Heart left ventricle (tissue), 16 donors: ENCODE results near the gene LRP5. TPM values are rescaled to one million over a fixed set of nuclear protein-coding genes. Genes with fewer than 3 reads are reported as not detected.

Experiments
- ATAC-seq, 4 donors: fragments of 200-7000 bp; cut with Tn5 transposase; one replicate each; pipeline ENCODE4 v1.9.1; 2020 to 2022; ENCODE audit warnings: moderate library complexity in 4 of 4, mild to moderate bottlenecking in 3 of 4, moderate number of reproducible peaks in 1 of 4
- DNase-seq, 5 donors: peaks; one replicate each; pipeline ENCODE4 v3.0.0-alpha.2; 2020
- H3K27ac ChIP-seq, 12 donors: fragments of 200-600 bp; sonication (generic) in 4 of 12; one replicate each; pipeline versions ENCODE4 v1.5.0 to v1.8.0; 2016 to 2022; ENCODE audit warnings: mild to moderate bottlenecking in 2 of 12
- H3K27me3 ChIP-seq, 9 donors: fragments of 200-600 bp; sonication (generic) in 2 of 9; one replicate each; pipeline versions ENCODE4 v1.5.1 to v1.8.0; 2016 to 2022; ENCODE audit warnings: mild to moderate bottlenecking in 3 of 9
- H3K36me3 ChIP-seq, 9 donors: fragments of 200-600 bp; sonication (generic) in 2 of 9; one replicate each; pipeline versions ENCODE4 v1.5.0 to v1.8.0; 2018 to 2022; ENCODE audit warnings: mild to moderate bottlenecking in 2 of 9
- H3K4me1 ChIP-seq, 12 donors: fragments of 200-600 bp; sonication (generic) in 4 of 12; one replicate each; pipeline versions ENCODE4 v1.5.0 to v1.8.0; 2016 to 2022; ENCODE audit warnings: mild to moderate bottlenecking in 3 of 12
- H3K4me3 ChIP-seq, 12 donors: fragments of 200-600 bp; sonication (generic) in 4 of 12; one replicate each; pipeline versions ENCODE4 v1.5.0 to v1.8.0; 2017 to 2022; ENCODE audit warnings: mild to moderate bottlenecking in 9 of 12, moderate library complexity in 4 of 12
- H3K9me3 ChIP-seq, 12 donors: fragments of 200-600 bp; sonication (generic) in 4 of 12; one replicate each; pipeline versions ENCODE4 v1.5.0 to v1.8.0; 2016 to 2022; ENCODE audit warnings: mild to moderate bottlenecking in 1 of 12
- POLR2A ChIP-seq, 2 donors: fragments of 450-650 bp; IDR thresholded peaks; one replicate each; pipeline ENCODE4 v1.6.1; 2017; ENCODE audit warnings: antibody characterized with exemption in 2 of 2, mild to moderate bottlenecking in 2 of 2, moderate library complexity in 2 of 2
- WGBS, 4 donors: extraction: QIAGEN DNeasy Blood & Tissue Kit in 2 of 4; methylation state at CpG; one replicate each; pipeline versions ENCODE4 v1.1.5 to v1.1.7; 2013 to 2018; 5-methylcytosine and 5-hydroxymethylcytosine counted together
- intact Hi-C, 10 donors: fragments of 100-400 bp; cut with DNase I; formaldehyde crosslinking; loops; one replicate each; pipeline versions ENCODE4 v1.11.1 to v1.14.2; 2022
- polyA plus RNA-seq, 2 donors: library from polyadenylated mRNA; stranded (reverse); fragments of 200-250 nt; gene quantifications; one replicate each; pipeline ENCODE4 v1.2.3, GENCODE V29; 2013
- total RNA-seq, 9 donors: library from RNA; depleted of rRNA in 2 of 9; stranded (reverse); fragments of >200 nt in 2 of 9; fragmentation: NEBNext Ultra II Directional in 3 of 9; extraction: Animal tissue kit (Norgen Biotek cat#: 25700) in 3 of 9; gene quantifications; one replicate each; pipeline versions ENCODE4 v1.1.0 to v1.2.4, GENCODE V29; 2016 to 2023
- TF ChIP-seq, protein P1 (sequence below), 12 donors: fragments of 200-600 bp; sonication (generic) in 4 of 12; IDR thresholded peaks; one replicate each; pipeline versions ENCODE4 v1.5.0 to v1.8.0; 2018 to 2022; ENCODE audit warnings: antibody characterized with exemption in 12 of 12, mild to moderate bottlenecking in 5 of 12
- donor health status: ischemic (EF 13 %, LVEDD 7.1; RV severe dilation, severe dysfunction).
- donor health status: healthy with polysubstance abuse.
- donor health status: DM: no; HTN: yes; CAD: no.
- donor health status: DM: no; HTN: no; CAD: no.
- donor health status: ischemic (EF 25% LVEDD 6.9; RV normal size, moderate dysfunction).
- donor health status: ischemic (EF 25% LVEDD 5.7; RV mildly dilated, moderate dysfunction).
- donor health status: healthy.
- donor health status: DM: yes; HTN: yes; CAD: no.
- donor health status: ischemic (EF 35%, LVEDD 5.7; RV mildly dilated, moderate dysfunction).
- donor health status: nonischemic (EF 11% LVEDD 7.7; RV severe dilation, severe dysfunction).
- donor health status: DM: yes; HTN: yes; CAD: no.
- donor health status: PGD.
- donor health status: ischemic (EF 29% LVEDD 5.4; RV normal size, mild dysfunction).
- donor health status: nonischemic (EF 23%, LVEDD 6.1; RV moderate dilation, normal function).

The LRP5 gene
- total and polyA plus RNA-seq, 11 donors, result 30.2 to 62.5 (median 39.8) TPM

DNA sequence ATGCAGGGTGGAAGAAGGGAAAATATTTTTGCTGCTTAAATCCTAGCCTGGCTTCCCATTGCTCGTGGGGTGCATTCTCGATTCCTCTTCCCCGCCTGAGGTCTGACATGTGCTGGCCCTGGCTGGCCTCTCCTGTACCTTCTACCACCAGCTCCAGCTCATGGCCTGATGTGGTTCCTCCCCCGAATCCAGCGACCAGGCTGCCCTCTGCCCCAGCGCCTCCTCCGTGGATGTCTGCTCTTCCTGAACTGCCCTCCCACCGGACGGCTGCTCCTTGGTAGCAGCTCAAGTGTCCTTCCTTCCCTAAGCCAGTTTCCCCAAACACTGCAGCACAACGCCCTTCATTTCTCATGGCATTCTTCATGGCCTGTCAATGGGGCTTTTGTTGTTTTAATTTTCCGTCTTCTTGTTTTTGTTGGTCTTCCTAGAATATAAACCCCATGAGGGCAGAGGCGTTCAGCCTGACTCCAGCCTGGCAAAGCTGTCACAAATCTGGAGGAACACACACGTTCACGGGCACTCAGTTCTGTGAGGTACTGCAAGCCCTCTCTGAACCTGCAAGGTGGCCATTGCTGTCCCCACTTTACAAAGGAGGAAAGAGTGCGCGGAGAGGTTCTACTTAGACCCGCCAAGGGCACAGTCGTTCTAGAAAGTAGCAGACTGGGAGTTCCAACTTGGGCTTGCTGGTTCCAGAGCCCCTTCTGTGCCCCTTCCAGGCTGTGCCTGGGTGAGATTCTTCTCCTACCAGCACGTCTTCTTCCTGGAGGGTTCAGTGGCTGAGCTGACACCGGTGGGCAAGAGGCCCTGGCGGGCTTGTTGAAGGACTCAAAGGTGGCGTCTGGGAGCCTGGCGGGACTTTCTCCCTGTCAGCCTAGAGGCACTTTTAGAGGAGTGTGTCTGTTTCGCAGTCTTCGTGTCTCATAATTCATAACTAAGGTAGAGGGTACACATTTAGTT lies 953 bp upstream of the LRP5 start:
- ATAC-seq (no peak), DNase-seq (peak in 1 of 5 donors; percentile 38)
- H3K4me1 ChIP-seq, result peaks cover 0 to 43% (median 29%) of the 10 kb centered on the region in 12 donors
- WGBS, 4 donors, result 74 to 84% (median 79%) methylated on average over 25 of the region's 25 CpGs
- intact Hi-C loops, result loop anchor here in 7 of 10 donors (2.0 to 5.0 kb wide), 4 partner anchors 41 to 71 kb away; no protein-coding TSS in a partner anchor
- TF ChIP-seq, protein P1, sequence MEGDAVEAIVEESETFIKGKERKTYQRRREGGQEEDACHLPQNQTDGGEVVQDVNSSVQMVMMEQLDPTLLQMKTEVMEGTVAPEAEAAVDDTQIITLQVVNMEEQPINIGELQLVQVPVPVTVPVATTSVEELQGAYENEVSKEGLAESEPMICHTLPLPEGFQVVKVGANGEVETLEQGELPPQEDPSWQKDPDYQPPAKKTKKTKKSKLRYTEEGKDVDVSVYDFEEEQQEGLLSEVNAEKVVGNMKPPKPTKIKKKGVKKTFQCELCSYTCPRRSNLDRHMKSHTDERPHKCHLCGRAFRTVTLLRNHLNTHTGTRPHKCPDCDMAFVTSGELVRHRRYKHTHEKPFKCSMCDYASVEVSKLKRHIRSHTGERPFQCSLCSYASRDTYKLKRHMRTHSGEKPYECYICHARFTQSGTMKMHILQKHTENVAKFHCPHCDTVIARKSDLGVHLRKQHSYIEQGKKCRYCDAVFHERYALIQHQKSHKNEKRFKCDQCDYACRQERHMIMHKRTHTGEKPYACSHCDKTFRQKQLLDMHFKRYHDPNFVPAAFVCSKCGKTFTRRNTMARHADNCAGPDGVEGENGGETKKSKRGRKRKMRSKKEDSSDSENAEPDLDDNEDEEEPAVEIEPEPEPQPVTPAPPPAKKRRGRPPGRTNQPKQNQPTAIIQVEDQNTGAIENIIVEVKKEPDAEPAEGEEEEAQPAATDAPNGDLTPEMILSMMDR (IDR thresholded peaks at IDR 0.05), result no peak
- H3K36me3 ChIP-seq, result no peaks in the 10 kb centered on the region
- H3K4me3 ChIP-seq, result peak overlapping the region in 8 of 12 donors; percentile 20 to 94 (median 56)
- no peaks in the 10 kb centered on the region for H3K9me3 ChIP-seq
- peak overlapping the region in 11 of 12 donors; percentile 27 to 81 (median 61) for H3K27ac ChIP-seq
- H3K27me3 ChIP-seq, result peaks cover 0 to 3% (median 0%) of the 10 kb centered on the region in 9 donors

DNA sequence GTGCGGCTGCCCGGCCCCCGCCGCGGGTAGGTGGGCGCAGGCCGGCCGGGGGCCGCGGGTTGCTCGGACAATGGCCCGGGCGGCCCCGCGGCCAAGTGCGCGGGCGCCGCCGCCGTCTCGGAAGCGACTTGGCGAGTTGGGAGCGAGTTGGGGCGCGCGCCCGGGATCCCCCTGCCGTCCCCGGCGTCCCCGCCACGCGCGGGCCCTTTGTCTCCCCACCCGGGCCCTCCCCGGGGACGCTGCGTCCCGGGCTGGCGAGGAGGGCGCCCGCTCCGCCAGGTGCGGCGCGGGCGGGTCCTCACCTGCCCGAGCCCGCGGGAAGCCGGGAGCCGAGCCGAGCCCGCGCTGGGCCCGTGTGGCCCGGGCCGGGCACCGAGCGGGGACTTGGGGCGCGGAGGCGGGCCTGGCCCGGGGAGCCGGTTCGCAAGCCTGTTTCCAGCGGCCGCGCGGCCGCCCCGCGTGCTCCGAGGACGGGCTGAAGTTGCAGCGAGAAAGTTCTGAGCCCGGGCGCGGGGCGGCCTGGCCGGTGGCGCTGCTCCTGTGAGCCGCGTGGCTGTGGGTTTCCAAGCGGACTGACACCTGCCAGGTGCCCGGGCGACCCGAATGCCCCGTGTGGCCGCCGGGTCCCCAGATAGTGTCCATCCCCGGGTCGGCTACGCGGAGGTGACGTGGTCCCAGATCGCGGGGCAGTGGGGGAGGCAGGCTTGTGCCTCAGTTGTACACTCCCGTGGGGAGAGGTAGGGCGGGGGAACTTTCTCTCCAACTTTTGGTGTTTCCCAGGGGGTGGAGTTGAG lies 586 bp downstream of the LRP5 start:
- ATAC-seq (peak in 2 of 4 donors; percentile 2 to 16), DNase-seq (no peak)
- no peaks in the 10 kb centered on the region for H3K36me3 ChIP-seq
- H3K27ac ChIP-seq, result peak overlapping the region; percentile 47 to 93 (median 84)
- H3K4me3 ChIP-seq, result peak overlapping the region; percentile 25 to 94 (median 72)
- H3K27me3 ChIP-seq, result peaks cover 0 to 3% (median 0%) of the 10 kb centered on the region in 9 donors
- peaks cover 0 to 56% (median 44%) of the 10 kb centered on the region in 12 donors for H3K4me1 ChIP-seq
- H3K9me3 ChIP-seq, result no peaks in the 10 kb centered on the region
- intact Hi-C loops, result loop anchor here in 7 of 10 donors (2.0 to 5.0 kb wide), 4 partner anchors 39 to 69 kb away; no protein-coding TSS in a partner anchor
- 1 to 2% (median 1%) methylated on average over 39 to 102 of the region's 102 CpGs for WGBS, 4 donors
- no peak for TF ChIP-seq POLR2A (IDR thresholded peaks at IDR 0.05)
- TF ChIP-seq, protein P1 (IDR thresholded peaks at IDR 0.05), result no peak

DNA sequence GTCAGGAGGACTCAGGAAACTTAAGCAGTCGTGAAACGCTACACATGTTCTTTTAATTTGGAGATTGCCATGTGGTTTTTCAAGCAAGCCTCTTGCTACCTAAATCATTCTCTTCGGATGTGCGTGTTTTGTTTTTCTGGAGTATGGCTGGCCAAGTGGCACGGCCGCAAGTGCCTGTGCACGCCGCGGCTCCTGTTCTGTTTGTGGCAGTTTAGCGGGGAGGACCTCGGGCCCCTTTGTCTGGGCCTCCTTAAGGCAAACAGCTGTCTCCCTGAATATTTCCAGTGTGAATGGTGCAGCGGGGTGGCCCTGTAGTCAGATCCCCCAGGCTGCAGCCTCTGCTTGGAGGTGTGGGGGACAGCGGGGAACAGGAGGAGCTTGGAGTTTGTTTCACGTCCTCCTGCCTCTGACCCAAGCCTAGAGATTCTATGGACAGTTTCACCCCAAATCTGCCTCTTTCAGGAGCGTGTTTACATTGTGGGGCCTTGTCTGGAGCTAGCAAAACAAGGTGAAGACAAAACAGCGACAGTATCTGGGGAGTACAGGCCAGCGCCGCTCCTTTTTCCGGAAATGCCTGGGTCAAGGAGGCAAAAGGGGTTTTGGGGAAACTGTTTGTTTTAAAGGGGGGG lies 1.3 kb downstream of the LRP5 start:
- Histone ChIP-seq H3K27ac (peak overlapping the region; percentile 47 to 93 (median 84)), H3K4me1 (peaks cover 0 to 56% (median 44%) of the 10 kb centered on the region in 12 donors), H3K9me3 (no peaks in the 10 kb centered on the region), H3K36me3 (no peaks in the 10 kb centered on the region), H3K27me3 (peaks cover 0 to 3% (median 0%) of the 10 kb centered on the region in 9 donors), H3K4me3 (peak overlapping the region; percentile 25 to 94 (median 72))
- TF ChIP-seq, protein P1 (IDR thresholded peaks at IDR 0.05), result no peak
- TF ChIP-seq POLR2A (IDR thresholded peaks at IDR 0.05), result no peak
- intact Hi-C loops, result loop anchor here in 9 of 10 donors (2.0 to 5.0 kb wide), 6 partner anchors 15 to 69 kb away; no protein-coding TSS in a partner anchor
- 1 to 7% (median 4%) methylated on average over 16 to 19 of the region's 19 CpGs for WGBS, 4 donors
- DNase-seq (peak in 1 of 5 donors; percentile 35), ATAC-seq (peak in 2 of 4 donors; percentile 7 to 14)
